Mononuclear cell (primary cell): ENCODE results near the gene DIDO1. TPM values are rescaled to one million over a fixed set of nuclear protein-coding genes. Genes with fewer than 3 reads are reported as not detected.
"Not testable (repeated sequence)": the region's sequence is repeated elsewhere in the genome, so short reads cannot be mapped to it uniquely, and the experiment has no call there.

ENCODE experiments used
- H3K27me3 ChIP-seq: 2 replicates; pipeline ENCODE4 v1.6.0; 2011; ENCODE audit warnings: low read length, control low read depth; ENCODE audit not compliant: insufficient read depth
- H3K4me1 ChIP-seq: 2 replicates; pipeline ENCODE4 v1.5.1; 2011; ENCODE audit warnings: mild to moderate bottlenecking, low read length, control low read depth; ENCODE audit not compliant: insufficient read depth
- H3K4me3 ChIP-seq: 2 replicates; pipeline ENCODE4 v1.5.1; 2011; ENCODE audit warnings: mild to moderate bottlenecking, low read length, moderate library complexity
- H3K9me3 ChIP-seq: 2 replicates; pipeline ENCODE4 v1.5.1; 2011; ENCODE audit warnings: low read depth, mild to moderate bottlenecking, control low read depth, low read length
- total RNA-seq: library from RNA; depleted of rRNA; stranded (reverse); fragments of >200 nt; gene quantifications from one replicate; pipeline ENCODE4 v1.2.3, GENCODE V29; 2012

DIDO1 gene
- total RNA-seq, 1 donor: 55.1 TPM

GRCh38 chr20:62849431-62849830, 76.9 kb downstream of the DIDO1 start:
- Histone ChIP-seq H3K4me1 (no peaks in the 10 kb centered on the region), H3K4me3 (no peak overlapping the region), H3K9me3 (no peaks in the 10 kb centered on the region), H3K27me3 (no peaks in the 10 kb centered on the region)

- H3K27me3 ChIP-seq, H3K9me3 ChIP-seq, H3K4me3 ChIP-seq, H3K4me1 ChIP-seq: not testable (repeated sequence)
Observed at GRCh38 chr20:62848917-62849316, 77.4 kb downstream of the DIDO1 start.

- Histone ChIP-seq H3K4me1 (no peaks in the 10 kb centered on the region), H3K27me3 (no peaks in the 10 kb centered on the region), H3K9me3 (no peaks in the 10 kb centered on the region), H3K4me3 (no peak overlapping the region)
Observed at GRCh38 chr20:62846166-62846890, 80.0 kb downstream of the DIDO1 start.

- Histone ChIP-seq H3K4me3 (no peak overlapping the region), H3K27me3 (no peaks in the 10 kb centered on the region), H3K9me3 (no peaks in the 10 kb centered on the region)
Observed at GRCh38 chr20:62845416-62846160, 80.7 kb downstream of the DIDO1 start.

GRCh38 chr20:62844182-62844581, 82.1 kb downstream of the DIDO1 start:
- H3K4me1 ChIP-seq: no peaks in the 10 kb centered on the region
- no peaks in the 10 kb centered on the region for H3K27me3 ChIP-seq
- no peak overlapping the region for H3K4me3 ChIP-seq
- no peaks in the 10 kb centered on the region for H3K9me3 ChIP-seq

More at GRCh38 chr20:62845416-62846160, 80.7 kb downstream of the DIDO1 start:
- no peaks in the 10 kb centered on the region for H3K4me1 ChIP-seq

- Histone ChIP-seq H3K27me3 (no peaks in the 10 kb centered on the region), H3K4me1 (no peaks in the 10 kb centered on the region), H3K4me3 (no peak overlapping the region), H3K9me3 (no peaks in the 10 kb centered on the region)
Observed at GRCh38 chr20:62843656-62844055, 82.6 kb downstream of the DIDO1 start.

GRCh38 chr20:62841705-62842212, 84.5 kb downstream of the DIDO1 start:
- Histone ChIP-seq H3K4me1 (peaks cover 9% of the 10 kb centered on the region), H3K9me3 (no peaks in the 10 kb centered on the region), H3K4me3 (no peak overlapping the region), H3K27me3 (no peaks in the 10 kb centered on the region)

GRCh38 chr20:62840244-62841197, 85.8 kb downstream of the DIDO1 start:
- H3K4me1 ChIP-seq: peaks cover 9% of the 10 kb centered on the region
- H3K4me3 ChIP-seq: no peak overlapping the region
- H3K9me3 ChIP-seq: no peaks in the 10 kb centered on the region
- no peaks in the 10 kb centered on the region for H3K27me3 ChIP-seq

- Histone ChIP-seq H3K4me1 (peaks cover 9% of the 10 kb centered on the region), H3K9me3 (no peaks in the 10 kb centered on the region), H3K27me3 (no peaks in the 10 kb centered on the region), H3K4me3 (no peak overlapping the region)
Observed at GRCh38 chr20:62839816-62840215, 86.5 kb downstream of the DIDO1 start.

GRCh38 chr20:62839261-62839660, 87.0 kb downstream of the DIDO1 start:
- no peak overlapping the region for H3K4me3 ChIP-seq
- no peaks in the 10 kb centered on the region for H3K9me3 ChIP-seq
- peaks cover 9% of the 10 kb centered on the region for H3K4me1 ChIP-seq
- H3K27me3 ChIP-seq: no peaks in the 10 kb centered on the region

GRCh38 chr20:62838128-62838891, 88.0 kb downstream of the DIDO1 start:
- Histone ChIP-seq H3K4me3 (no peak overlapping the region), H3K4me1 (peaks cover 9% of the 10 kb centered on the region), H3K9me3 (no peaks in the 10 kb centered on the region), H3K27me3 (no peaks in the 10 kb centered on the region)

GRCh38 chr20:62837790-62838127, 88.5 kb downstream of the DIDO1 start:
- Histone ChIP-seq H3K27me3 (no peaks in the 10 kb centered on the region), H3K4me3 (no peak overlapping the region), H3K9me3 (no peaks in the 10 kb centered on the region), H3K4me1 (peaks cover 13% of the 10 kb centered on the region)

GRCh38 chr20:62836967-62837490, 89.3 kb downstream of the DIDO1 start:
- H3K9me3 ChIP-seq: no peaks in the 10 kb centered on the region
- no peak overlapping the region for H3K4me3 ChIP-seq
- no peaks in the 10 kb centered on the region for H3K27me3 ChIP-seq
- H3K4me1 ChIP-seq: peaks cover 20% of the 10 kb centered on the region
